ENCODE measurements around the gene GRK5. TPM values are rescaled to one million over a fixed set of nuclear protein-coding genes. Genes with fewer than 3 reads are reported as not detected.
A peak's percentile ranks its signal among the peaks of the same experiment; 100 is the strongest.

GRK5 gene
- total RNA-seq, 1 experiment from 2014 or later, result 1.2 TPM

- WGBS (ENCODE audit: extremely low coverage, insufficient read length, low lambda C conversion rate), result no CpG with 5 or more reads among the region's 7 CpGs
- no peak overlapping the region for H2AFZ ChIP-seq (ENCODE audit: low read length)
- H3K79me2 ChIP-seq (ENCODE audit: insufficient read depth, low read length), result no peaks in the 10 kb centered on the region
- no peak overlapping the region for H2BK12ac ChIP-seq (ENCODE audit: insufficient read length, low read depth, low read length)
- H3K27ac Mint-ChIP-seq, result peak overlapping the region in 1 of 3 experiments; percentile 49; a peak in 1 of 7 replicates
- TF ChIP-seq CTCF (conservative IDR thresholded peaks at IDR 0.05), result no peak
- no peaks in the 10 kb centered on the region for H3K79me1 ChIP-seq (ENCODE audit: insufficient read depth, low read depth, low read length, poor library complexity, severe bottlenecking)
- H2BK20ac ChIP-seq (ENCODE audit: low read depth, low read length, poor library complexity, severe bottlenecking), result no peak overlapping the region
- no peaks in the 10 kb centered on the region for H3K36me3 Mint-ChIP-seq (ENCODE audit: insufficient read depth in 1 of 3, low read depth in 3 of 3)
- no peak overlapping the region for H4K91ac ChIP-seq (ENCODE audit: insufficient read length, low read depth, low read length)
- no peak overlapping the region for H2BK15ac ChIP-seq (ENCODE audit: low read depth, low read length)
- H4K20me1 ChIP-seq (ENCODE audit: control insufficient read depth, insufficient read depth, insufficient read length), result no peaks in the 10 kb centered on the region
- H3K4me2 ChIP-seq (ENCODE audit: insufficient read depth, insufficient read length, low read length), result no peak overlapping the region
- no peaks in the 10 kb centered on the region for H3K23me2 ChIP-seq (ENCODE audit: insufficient read length, low read depth, low read length, poor library complexity, severe bottlenecking)
- H3K9me3 Mint-ChIP-seq, result no peaks in the 10 kb centered on the region
- no peaks in the 10 kb centered on the region for H3K4me1 ChIP-seq (ENCODE audit: insufficient read depth, low read length)
- H3K27ac ChIP-seq (ENCODE audit: insufficient read length, low read depth, low read length), result no peak overlapping the region
- H3K56ac ChIP-seq (ENCODE audit: insufficient read length, low read depth, low read length), result no peak overlapping the region
- no peak overlapping the region for H2BK120ac ChIP-seq (ENCODE audit: low read depth, low read length, poor library complexity, severe bottlenecking)
- H3K9ac ChIP-seq (ENCODE audit: extremely low read depth, insufficient read length, low read length), result no peak overlapping the region
- H3T11ph ChIP-seq (ENCODE audit: low read length), result no peak overlapping the region
- H4K5ac ChIP-seq (ENCODE audit: insufficient read length, low read depth, low read length), result no peak overlapping the region
- no peak overlapping the region for H3K23ac ChIP-seq (ENCODE audit: insufficient read length, low read depth, low read length)
- peaks cover 9 to 22% of the 10 kb centered on the region in 2 experiments for H3K4me1 Mint-ChIP-seq
- H3K4me3 Mint-ChIP-seq, result no peak overlapping the region
- no peak overlapping the region for H3K18ac ChIP-seq (ENCODE audit: insufficient read length, low read depth, low read length)
- no peak overlapping the region; the same call in 1 of the 2 replicates for H3K14ac ChIP-seq (ENCODE audit: insufficient read depth, low read length)
- H4K8ac ChIP-seq (replicated peaks; ENCODE audit: insufficient read length, low read depth, low read length), result no peak overlapping the region
- DNase-seq, result no peak
- H2AK5ac ChIP-seq (ENCODE audit: insufficient read length, low read length), result no peak overlapping the region
- peaks cover 3% of the 10 kb centered on the region for H3K27me3 Mint-ChIP-seq (ENCODE audit: low read depth)
- no peaks in the 10 kb centered on the region for H3K9me3 ChIP-seq (ENCODE audit: control insufficient read depth, low read depth, low read length)
- H3K4ac ChIP-seq (ENCODE audit: low read depth, low read length), result no peak overlapping the region
- no peak overlapping the region for H2BK5ac ChIP-seq (ENCODE audit: insufficient read length, low read length)
- H3K27me3 ChIP-seq (ENCODE audit: insufficient read depth, low read length), result no peaks in the 10 kb centered on the region
These were observed 249.1 kb downstream of the GRK5 start for GRCh38 chr10:119456435-119456810.

Data from H9 (cell line).